B cell (primary cell): Measurements from ENCODE around the gene KRT6B. TPM values are rescaled to one million over a fixed set of nuclear protein-coding genes. Genes with fewer than 3 reads are reported as not detected.

ENCODE experiments used
- ATAC-seq: fragments of 200-7000 bp; cut with Tn5 transposase; one replicate; pipeline ENCODE4 v1.10.0; 2021; ENCODE audit warnings: low read depth, mild to moderate bottlenecking, moderate number of reproducible peaks, moderate library complexity
- CTCF ChIA-PET: fragments of 350-600 bp; sonication (Branson Sonifier 250); formaldehyde crosslinking; loops from one replicate; lab custom pipeline; 2021; ENCODE audit warnings: antibody characterized with exemption, inconsistent platforms; lab: Charles Lee
- POLR2A ChIA-PET: fragments of 350-600 bp; sonication (Branson Sonifier 250); formaldehyde crosslinking; loops from one replicate; lab custom pipeline; 2021; ENCODE audit warnings: antibody characterized with exemption; lab: Charles Lee
- DNase-seq: peaks from one replicate; pipeline ENCODE4 v3.0.0; 2013
- H2AFZ ChIP-seq: 2 replicates; pipeline ENCODE4 v1.6.1; 2012; ENCODE audit warnings: mild to moderate bottlenecking, low read depth, low read length; ENCODE audit not compliant: insufficient read depth, poor library complexity, severe bottlenecking
- H3K27ac ChIP-seq, 2 donors: 1 replicate in 1 of 2; 2 replicates in 1 of 2; pipeline ENCODE4 v1.5.1; 2012 to 2013; ENCODE audit warnings: low read length in 2 of 2, mild to moderate bottlenecking in 2 of 2, moderate library complexity in 1 of 2
- H3K27me3 ChIP-seq, 4 experiments: fragments of 200-600 bp in 1 of 4; sonication (generic) in 1 of 4; replicated peaks in 1 of 4; 1 replicate in 2 of 4; 2 replicates in 2 of 4; pipeline versions ENCODE4 v1.6.1 to v1.7.0; 2013 to 2016; ENCODE audit warnings: low read length in 3 of 4, mild to moderate bottlenecking in 2 of 4, mixed read lengths in 1 of 4, moderate library complexity in 1 of 4; ENCODE audit not compliant: insufficient read depth in 4 of 4, control insufficient read depth in 3 of 4; ENCODE audit errors: control extremely low read depth in 1 of 4
- H3K36me3 ChIP-seq, 2 experiments: replicated peaks in 1 of 2; 1 replicate in 1 of 2; 2 replicates in 1 of 2; pipeline versions ENCODE4 v1.6.1 to v1.7.1; 2013; ENCODE audit warnings: low read length in 1 of 2; ENCODE audit not compliant: insufficient read depth in 2 of 2, control insufficient read depth in 1 of 2; ENCODE audit errors: control extremely low read depth in 1 of 2, extremely low read depth in 1 of 2
- H3K4me1 ChIP-seq, 2 donors: fragments of 200-600 bp in 1 of 2; sonication (generic) in 1 of 2; 1 replicate in 1 of 2; 2 replicates in 1 of 2; pipeline versions ENCODE4 v1.5.1 to v1.6.1; 2013 to 2017; ENCODE audit warnings: low read length in 2 of 2; ENCODE audit not compliant: control insufficient read depth in 2 of 2, insufficient read depth in 2 of 2
- H3K4me2 ChIP-seq: replicated peaks from 2 replicates; pipeline ENCODE3; 2012; ENCODE audit warnings: mild to moderate bottlenecking, low read depth, low read length; ENCODE audit not compliant: poor library complexity, severe bottlenecking
- H3K4me3 ChIP-seq, 5 experiments: fragments of 200-600 bp in 1 of 5; sonication (generic) in 1 of 5; 1 replicate in 3 of 5; 2 replicates in 2 of 5; pipeline versions ENCODE4 v1.5.1 to v1.7.0; 2011 to 2016; ENCODE audit warnings: low read length in 4 of 5, mild to moderate bottlenecking in 4 of 5, low read depth in 2 of 5, control low read depth in 1 of 5, moderate library complexity in 1 of 5; ENCODE audit not compliant: insufficient read depth in 1 of 5; ENCODE audit errors: control extremely low read depth in 1 of 5, extremely low read depth in 1 of 5
- H3K79me2 ChIP-seq: fragments of 200-600 bp; sonication (generic); one replicate; pipeline ENCODE4 v1.6.0; 2016; ENCODE audit warnings: low read length; ENCODE audit not compliant: control insufficient read depth, insufficient read depth
- H3K9ac ChIP-seq: fragments of 200-600 bp; sonication (generic); 2 replicates; pipeline ENCODE4 v1.6.1; 2017; ENCODE audit warnings: mild to moderate bottlenecking, low read length, moderate library complexity
- H3K9me3 ChIP-seq, 3 donors: one replicate each; pipeline versions ENCODE4 v1.6.1 to v1.7.1; 2013; ENCODE audit warnings: low read length in 2 of 3; ENCODE audit not compliant: control insufficient read depth in 2 of 3, insufficient read depth in 1 of 3; ENCODE audit errors: control extremely low read depth in 1 of 3
- H4K20me1 ChIP-seq: 2 replicates; pipeline ENCODE4 v1.6.0; 2012; ENCODE audit warnings: mild to moderate bottlenecking, low read length; ENCODE audit not compliant: insufficient read depth, control insufficient read depth, poor library complexity, severe bottlenecking
- H3K27ac Mint-ChIP-seq: one replicate; pipeline ENCODE4 v1.8.0; 2021; ENCODE audit warnings: mixed read lengths
- H3K27me3 Mint-ChIP-seq: one replicate; pipeline ENCODE4 v1.8.0; 2021; ENCODE audit warnings: mixed read lengths
- H3K4me1 Mint-ChIP-seq: one replicate; pipeline ENCODE4 v1.8.0; 2021; ENCODE audit warnings: mixed read lengths
- H3K4me3 Mint-ChIP-seq: one replicate; pipeline ENCODE4 v1.8.0; 2021; ENCODE audit warnings: mixed read lengths
- H3K9me3 Mint-ChIP-seq: one replicate; pipeline ENCODE4 v1.8.0; 2022; ENCODE audit warnings: mixed read lengths; ENCODE audit not compliant: insufficient read depth
- EZH2 ChIP-seq: IDR thresholded peaks from 2 replicates; pipeline ENCODE4 v1.6.1; 2012; ENCODE audit warnings: borderline replicate concordance, low read depth, mild to moderate bottlenecking, moderate library complexity, low read length; ENCODE audit not compliant: insufficient read depth, poor library complexity, severe bottlenecking
- WGBS: methylation state at CpG from one replicate; pipeline ENCODE4 v1.1.5; 2013; ENCODE audit warnings: missing lambda C conversion rate; ENCODE audit not compliant: insufficient coverage; 5-methylcytosine and 5-hydroxymethylcytosine counted together
- intact Hi-C: fragments of 100-400 bp; cut with micrococcal nuclease; formaldehyde crosslinking; loops from one replicate; pipeline ENCODE4 v1.10.0; 2022
- polyA plus RNA-seq: library from polyadenylated mRNA; depleted of rRNA; stranded (reverse); fragments of >200 nt; gene quantifications from 2 replicates; pipeline ENCODE4 v1.2.3, GENCODE V29; 2012
- total RNA-seq, 2 donors: library from RNA; stranded (reverse); fragments of 120-200 nt in 1 of 2; gene quantifications; 1 replicate in 1 of 2; 2 replicates in 1 of 2; pipeline versions ENCODE4 v1.2.3 to v1.2.4, GENCODE V29; 2013 to 2022
- TF ChIP-seq, protein P1 (sequence below): fragments of 200-600 bp; IDR thresholded peaks from one replicate; pipeline ENCODE4 v1.8.0; 2022; ENCODE audit warnings: antibody characterized with exemption, mild to moderate bottlenecking

KRT6B gene
- total and polyA plus RNA-seq, 2 donors (not counting 1 experiment from before 2014, with no cell fraction given): not detected

- H4K20me1 ChIP-seq: no peaks in the 10 kb centered on the region
- H3K4me1 ChIP-seq: no peaks in the 10 kb centered on the region
- H3K9ac ChIP-seq: no peak overlapping the region
- H3K27me3 ChIP-seq: peaks cover 0 to 7% (median 0%) of the 10 kb centered on the region in 4 experiments
- 75% methylated on average over 1 of the region's 4 CpGs for WGBS
- Mint-ChIP-seq H3K27ac (no peak overlapping the region), H3K4me1 (no peaks in the 10 kb centered on the region), H3K4me3 (no peak overlapping the region), H3K27me3 (peaks cover 34% of the 10 kb centered on the region), H3K9me3 (no peaks in the 10 kb centered on the region)
- H3K9me3 ChIP-seq: no peaks in the 10 kb centered on the region
- H2AFZ ChIP-seq: no peak overlapping the region
- no peak for ATAC-seq
- intact Hi-C loops: no loop called here
- no peaks in the 10 kb centered on the region for H3K36me3 ChIP-seq
- DNase-seq: no peak
- no peak overlapping the region for H3K4me2 ChIP-seq
- H3K27ac ChIP-seq: no peak overlapping the region
- no peak overlapping the region for H3K4me3 ChIP-seq
- POLR2A ChIA-PET: no interaction called here
- H3K79me2 ChIP-seq: no peaks in the 10 kb centered on the region
- CTCF ChIA-PET: interaction anchor here (1.3 kb wide), 1 partner anchor 12 kb away, joined by 3 read pairs; no protein-coding TSS in a partner anchor
- no peak for TF ChIP-seq EZH2
- TF ChIP-seq, protein P1, sequence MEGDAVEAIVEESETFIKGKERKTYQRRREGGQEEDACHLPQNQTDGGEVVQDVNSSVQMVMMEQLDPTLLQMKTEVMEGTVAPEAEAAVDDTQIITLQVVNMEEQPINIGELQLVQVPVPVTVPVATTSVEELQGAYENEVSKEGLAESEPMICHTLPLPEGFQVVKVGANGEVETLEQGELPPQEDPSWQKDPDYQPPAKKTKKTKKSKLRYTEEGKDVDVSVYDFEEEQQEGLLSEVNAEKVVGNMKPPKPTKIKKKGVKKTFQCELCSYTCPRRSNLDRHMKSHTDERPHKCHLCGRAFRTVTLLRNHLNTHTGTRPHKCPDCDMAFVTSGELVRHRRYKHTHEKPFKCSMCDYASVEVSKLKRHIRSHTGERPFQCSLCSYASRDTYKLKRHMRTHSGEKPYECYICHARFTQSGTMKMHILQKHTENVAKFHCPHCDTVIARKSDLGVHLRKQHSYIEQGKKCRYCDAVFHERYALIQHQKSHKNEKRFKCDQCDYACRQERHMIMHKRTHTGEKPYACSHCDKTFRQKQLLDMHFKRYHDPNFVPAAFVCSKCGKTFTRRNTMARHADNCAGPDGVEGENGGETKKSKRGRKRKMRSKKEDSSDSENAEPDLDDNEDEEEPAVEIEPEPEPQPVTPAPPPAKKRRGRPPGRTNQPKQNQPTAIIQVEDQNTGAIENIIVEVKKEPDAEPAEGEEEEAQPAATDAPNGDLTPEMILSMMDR: no peak
Observed at GRCh38 chr12:52494518-52494917, 42.6 kb upstream of the KRT6B start.

GRCh38 chr12:52494100-52494499, 42.2 kb upstream of the KRT6B start:
- Histone ChIP-seq H3K4me3 (no peak overlapping the region), H3K4me2 (no peak overlapping the region), H3K9me3 (no peaks in the 10 kb centered on the region), H4K20me1 (no peaks in the 10 kb centered on the region), H3K4me1 (no peaks in the 10 kb centered on the region), H3K27me3 (peaks cover 0 to 5% (median 0%) of the 10 kb centered on the region in 4 experiments), H3K9ac (no peak overlapping the region), H3K79me2 (no peaks in the 10 kb centered on the region), H3K36me3 (no peaks in the 10 kb centered on the region), H2AFZ (no peak overlapping the region), H3K27ac (no peak overlapping the region)
- H3K27ac Mint-ChIP-seq: no peak overlapping the region
- no peak for TF ChIP-seq EZH2
- TF ChIP-seq, protein P1: no peak
- ChIA-PET POLR2A (no interaction called here), CTCF (interaction anchor here (1.3 kb wide), 1 partner anchor 12 kb away, joined by 3 read pairs; no protein-coding TSS in a partner anchor)
- H3K27me3 Mint-ChIP-seq: peaks cover 34% of the 10 kb centered on the region
- no CpG with 5 or more reads among the region's 1 CpG for WGBS
- intact Hi-C loops: no loop called here
- no peaks in the 10 kb centered on the region for H3K9me3 Mint-ChIP-seq
- DNase-seq (no peak), ATAC-seq (no peak)
- H3K4me1 Mint-ChIP-seq: no peaks in the 10 kb centered on the region
- no peak overlapping the region for H3K4me3 Mint-ChIP-seq
